ENCODE data around the gene FOXE1. TPM values are rescaled to one million over a fixed set of nuclear protein-coding genes. Genes with fewer than 3 reads are reported as not detected.

FOXE1 gene
- total and polyA plus RNA-seq, 2 of the 4 experiments (the other 2 are of a cell fraction), result under 0.01 to 0.22 TPM

- H3K79me1 ChIP-seq (ENCODE audit: low read depth in 1 of 2, low read length in 2 of 2), result no peaks in the 10 kb centered on the region
- H2BK15ac ChIP-seq (ENCODE audit: low read depth, low read length), result no peak overlapping the region
- no peak overlapping the region for H4K5ac ChIP-seq (ENCODE audit: low read depth, low read length)
- no peak overlapping the region for H2BK20ac ChIP-seq (ENCODE audit: low read depth, low read length)
- dilution Hi-C loops (cut with HindIII; ENCODE audit: low sequenced_read_pairs, unreplicated experiment), result no loop called here
- TF ChIP-seq MAZ (IDR thresholded peaks at IDR 0.05; ENCODE audit: borderline replicate concordance, low read depth, low read length), result no peak
- TF ChIP-seq RAD21 (IDR thresholded peaks at IDR 0.05; ENCODE audit: low read length), result no peak
- TF ChIP-seq RCOR1 (IDR thresholded peaks at IDR 0.05; ENCODE audit: insufficient replicate concordance, low read length), result no peak
- TF ChIP-seq FOS (IDR thresholded peaks at IDR 0.05; ENCODE audit: low read depth, low read length), result no peak
- no peak for TF ChIP-seq CEBPB (IDR thresholded peaks at IDR 0.05; ENCODE audit: low read depth, low read length)
- TF ChIP-seq MXI1 (IDR thresholded peaks at IDR 0.05; ENCODE audit: borderline replicate concordance, low read depth, low read length), result no peak
- TF ChIP-seq, protein P1, sequence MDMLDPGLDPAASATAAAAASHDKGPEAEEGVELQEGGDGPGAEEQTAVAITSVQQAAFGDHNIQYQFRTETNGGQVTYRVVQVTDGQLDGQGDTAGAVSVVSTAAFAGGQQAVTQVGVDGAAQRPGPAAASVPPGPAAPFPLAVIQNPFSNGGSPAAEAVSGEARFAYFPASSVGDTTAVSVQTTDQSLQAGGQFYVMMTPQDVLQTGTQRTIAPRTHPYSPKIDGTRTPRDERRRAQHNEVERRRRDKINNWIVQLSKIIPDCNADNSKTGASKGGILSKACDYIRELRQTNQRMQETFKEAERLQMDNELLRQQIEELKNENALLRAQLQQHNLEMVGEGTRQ (IDR thresholded peaks at IDR 0.05; ENCODE audit: low read depth, low read length), result no peak
- TF ChIP-seq CHD1 (IDR thresholded peaks at IDR 0.05; ENCODE audit: low read depth, low read length), result no peak
- TF ChIP-seq, protein P2, sequence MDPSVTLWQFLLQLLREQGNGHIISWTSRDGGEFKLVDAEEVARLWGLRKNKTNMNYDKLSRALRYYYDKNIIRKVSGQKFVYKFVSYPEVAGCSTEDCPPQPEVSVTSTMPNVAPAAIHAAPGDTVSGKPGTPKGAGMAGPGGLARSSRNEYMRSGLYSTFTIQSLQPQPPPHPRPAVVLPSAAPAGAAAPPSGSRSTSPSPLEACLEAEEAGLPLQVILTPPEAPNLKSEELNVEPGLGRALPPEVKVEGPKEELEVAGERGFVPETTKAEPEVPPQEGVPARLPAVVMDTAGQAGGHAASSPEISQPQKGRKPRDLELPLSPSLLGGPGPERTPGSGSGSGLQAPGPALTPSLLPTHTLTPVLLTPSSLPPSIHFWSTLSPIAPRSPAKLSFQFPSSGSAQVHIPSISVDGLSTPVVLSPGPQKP (IDR thresholded peaks at IDR 0.05; ENCODE audit: borderline replicate concordance, low read depth, low read length), result no peak
- no peak for TF ChIP-seq NFE2L2 (IDR thresholded peaks at IDR 0.05; ENCODE audit: low read depth, low read length)
- TF ChIP-seq, protein P3, sequence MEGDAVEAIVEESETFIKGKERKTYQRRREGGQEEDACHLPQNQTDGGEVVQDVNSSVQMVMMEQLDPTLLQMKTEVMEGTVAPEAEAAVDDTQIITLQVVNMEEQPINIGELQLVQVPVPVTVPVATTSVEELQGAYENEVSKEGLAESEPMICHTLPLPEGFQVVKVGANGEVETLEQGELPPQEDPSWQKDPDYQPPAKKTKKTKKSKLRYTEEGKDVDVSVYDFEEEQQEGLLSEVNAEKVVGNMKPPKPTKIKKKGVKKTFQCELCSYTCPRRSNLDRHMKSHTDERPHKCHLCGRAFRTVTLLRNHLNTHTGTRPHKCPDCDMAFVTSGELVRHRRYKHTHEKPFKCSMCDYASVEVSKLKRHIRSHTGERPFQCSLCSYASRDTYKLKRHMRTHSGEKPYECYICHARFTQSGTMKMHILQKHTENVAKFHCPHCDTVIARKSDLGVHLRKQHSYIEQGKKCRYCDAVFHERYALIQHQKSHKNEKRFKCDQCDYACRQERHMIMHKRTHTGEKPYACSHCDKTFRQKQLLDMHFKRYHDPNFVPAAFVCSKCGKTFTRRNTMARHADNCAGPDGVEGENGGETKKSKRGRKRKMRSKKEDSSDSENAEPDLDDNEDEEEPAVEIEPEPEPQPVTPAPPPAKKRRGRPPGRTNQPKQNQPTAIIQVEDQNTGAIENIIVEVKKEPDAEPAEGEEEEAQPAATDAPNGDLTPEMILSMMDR (conservative IDR thresholded peaks at IDR 0.05; ENCODE audit: low read depth, low read length), result no peak
- TF ChIP-seq BHLHE40 (IDR thresholded peaks at IDR 0.05; ENCODE audit: low read depth, low read length), result no peak
- TF ChIP-seq POLR2A (IDR thresholded peaks at IDR 0.05; ENCODE audit: low read depth, low read length), result no peak
- no peak for TF ChIP-seq SMC3 (IDR thresholded peaks at IDR 0.05; ENCODE audit: low read depth, low read length)
- no peak for TF ChIP-seq RFX5 (IDR thresholded peaks at IDR 0.05; ENCODE audit: low read depth, low read length)
- TF ChIP-seq MAFK (IDR thresholded peaks at IDR 0.05; ENCODE audit: low read depth, low read length), result no peak
- H3K18ac ChIP-seq (ENCODE audit: low read depth, low read length), result no peak overlapping the region
- H2BK120ac ChIP-seq (ENCODE audit: low read depth, low read length), result no peak overlapping the region
- no peak overlapping the region for H4K91ac ChIP-seq (ENCODE audit: insufficient read depth, low read depth, low read length)
- H3K27ac ChIP-seq (ENCODE audit: insufficient read depth, low read length), result no peak overlapping the region
- no peaks in the 10 kb centered on the region for H3K36me3 ChIP-seq (ENCODE audit: control insufficient read depth, insufficient read depth, low read length)
- no peak overlapping the region for H3K9ac ChIP-seq (ENCODE audit: low read depth, low read length)
- intact Hi-C loops (cut with micrococcal nuclease), result no loop called here
- no peak overlapping the region for H2AFZ ChIP-seq (replicated peaks; ENCODE audit: low read length, poor library complexity)
- H3K27me3 ChIP-seq (ENCODE audit: control insufficient read depth, insufficient read depth, low read length), result peaks cover 80% of the 10 kb centered on the region
- no peak overlapping the region for H4K8ac ChIP-seq (ENCODE audit: low read depth in 2 of 2, low read length in 2 of 2)
- no peak overlapping the region for H2BK5ac ChIP-seq (ENCODE audit: low read depth, low read length, poor library complexity, severe bottlenecking)
- WGBS, 2 experiments (ENCODE audit: extremely low coverage in 2 of 2, insufficient read length in 1 of 2), result 19% methylated on average over 5 of the region's 10 CpGs; no CpG with 5 or more reads in 1 of the 2 experiments
- H4K20me1 ChIP-seq (ENCODE audit: insufficient read depth, low read length), result no peaks in the 10 kb centered on the region
- H3K4me3 ChIP-seq (ENCODE audit: insufficient read depth, low read depth, low read length), result no peak overlapping the region
- BruUV-seq (replicated peaks), result no TSS peak
- POLR2A ChIA-PET (ENCODE audit: unreplicated experiment), result no interaction called here
- peaks cover 17% of the 10 kb centered on the region for H3K9me3 ChIP-seq (ENCODE audit: control insufficient read depth, insufficient read depth, low read length)
- no peak for DNase-seq
- no peaks in the 10 kb centered on the region; the same call in 1 of the 2 replicates for H3K9me1 ChIP-seq (ENCODE audit: insufficient read depth, low read length)
- no peak overlapping the region for H3K23ac ChIP-seq (ENCODE audit: low read depth, low read length)
- no peak overlapping the region for H2AK9ac ChIP-seq (replicated peaks; ENCODE audit: low read depth, low read length, poor library complexity)
- no peak overlapping the region for H2AK5ac ChIP-seq (ENCODE audit: low read depth, low read length)
- H3K4me2 ChIP-seq (ENCODE audit: low read depth, low read length), result no peak overlapping the region
- H3K4ac ChIP-seq (ENCODE audit: low read depth, low read length), result no peak overlapping the region
- ATAC-seq (ENCODE audit: low read depth), result no peak
- H3K56ac ChIP-seq (ENCODE audit: extremely low read depth, insufficient read depth, low read length), result no peak overlapping the region
- in situ Hi-C loops (cut with MboI; ENCODE audit: low sequenced_read_pairs), result no loop called here
- CTCF ChIA-PET, result no interaction called here
- no peak overlapping the region for H3K14ac ChIP-seq (replicated peaks; ENCODE audit: low read depth, low read length)
- H3K4me1 ChIP-seq (ENCODE audit: control insufficient read depth, insufficient read depth, low read length), result 0 out of 2 replicates have a peak, but pooled peaks cover 2% of the 10 kb centered on the region
Measured at GRCh38 chr9:97860451-97861147, 7.6 kb downstream of the FOXE1 start.
